HepG2 (cell line): ENCODE data around the gene COQ5. TPM values are rescaled to one million over a fixed set of nuclear protein-coding genes. Genes with fewer than 3 reads are reported as not detected.
"Not testable (repeated sequence)": the region's sequence is repeated elsewhere in the genome, so short reads cannot be mapped to it uniquely, and the experiment has no call there.

Experiments
- ATAC-seq: fragments of 200-7000 bp; cut with Tn5 transposase; 3 replicates; pipeline ENCODE4 v1.9.1; 2020; ENCODE audit warnings: mild to moderate bottlenecking, moderate library complexity
- BruUV-seq: library from RNA; stranded (reverse); fragments of 400-500 nt; replicated peaks from 2 replicates; lab custom pipeline; 2021; lab: Mats Ljungman, UMichigan
- CTCF ChIA-PET: fragments of 300-600 bp; formaldehyde crosslinking; extraction: SDS; loops from one replicate; lab custom pipeline; 2021; ENCODE audit warnings: low total read pairs, inconsistent platforms, low intra/inter-chr PET ratio; lab: Yijun Ruan, JAX
- POLR2A ChIA-PET: fragments of 350-600 bp; sonication (Branson Sonifier 250); formaldehyde crosslinking; loops from one replicate; lab custom pipeline; 2020; ENCODE audit warnings: antibody characterized with exemption, inconsistent platforms; lab: Yijun Ruan, JAX
- DNase-seq: peaks from one replicate; pipeline ENCODE4 v3.0.0-alpha.2; 2015; ENCODE audit warnings: low spot score
- FAIRE-seq: peaks from 3 replicates; lab custom pipeline; 2011; peaks lifted over from hg19 to GRCh38; lab: Jason Lieb, UNC
- H2AFZ ChIP-seq: one replicate; pipeline ENCODE4 v1.6.1; 2011; ENCODE audit warnings: low read length, inconsistent platforms
- H3K27ac ChIP-seq: fragments of 300-600 bp; 3 replicates; pipeline ENCODE4 v1.8.0; 2011; ENCODE audit warnings: mixed run types, mild to moderate bottlenecking, mixed read lengths, low read length, inconsistent platforms; ENCODE audit not compliant: insufficient read depth; ENCODE audit errors: extremely low read length
- H3K27me3 ChIP-seq, 2 experiments: fragments of 200-600 bp in 1 of 2; 2 replicates in 1 of 2; 3 replicates in 1 of 2; pipeline versions ENCODE4 v1.6.0 to v1.8.0; 2011; ENCODE audit warnings: low read length in 2 of 2, mild to moderate bottlenecking in 2 of 2, moderate library complexity in 2 of 2, inconsistent platforms in 1 of 2; ENCODE audit not compliant: insufficient read depth in 2 of 2, control insufficient read depth in 1 of 2
- H3K36me3 ChIP-seq, 2 experiments: fragments of 200-600 bp in 1 of 2; replicated peaks in 1 of 2; 2 replicates in 1 of 2; 3 replicates in 1 of 2; pipeline versions ENCODE4 v1.5.1 to v1.8.0; 2011; ENCODE audit warnings: low read length in 2 of 2, inconsistent platforms in 1 of 2; ENCODE audit not compliant: insufficient read depth in 2 of 2, control insufficient read depth in 1 of 2
- H3K4me1 ChIP-seq: 2 replicates; pipeline ENCODE4 v1.5.1; 2012; ENCODE audit warnings: low read length, inconsistent platforms; ENCODE audit not compliant: insufficient read depth
- H3K4me2 ChIP-seq: 2 replicates; pipeline ENCODE4 v1.6.0; 2011; ENCODE audit warnings: low read depth, low read length, inconsistent platforms
- H3K4me3 ChIP-seq, 3 experiments: fragments of 200-600 bp in 1 of 3; sonication (generic), shearing (Covaris generic) in 1 of 3; replicated peaks in 1 of 3; 2 replicates each; pipeline ENCODE4 v1.5.1; 2011 to 2016; ENCODE audit warnings: low read length in 3 of 3, inconsistent platforms in 2 of 3, low read depth in 2 of 3, mild to moderate bottlenecking in 2 of 3, control low read depth in 1 of 3, mixed read lengths in 1 of 3; ENCODE audit not compliant: insufficient read depth in 1 of 3
- H3K79me2 ChIP-seq: one replicate; pipeline ENCODE4 v1.6.1; 2011; ENCODE audit warnings: low read length, inconsistent platforms; ENCODE audit not compliant: insufficient read depth
- H3K9ac ChIP-seq: 2 replicates; pipeline ENCODE4 v1.6.0; 2011; ENCODE audit warnings: mild to moderate bottlenecking, low read depth, low read length, inconsistent platforms; ENCODE audit not compliant: insufficient read depth
- H3K9me3 ChIP-seq: 2 replicates; pipeline ENCODE4 v1.5.1; 2012; ENCODE audit warnings: mild to moderate bottlenecking, low read length
- H4K20me1 ChIP-seq: 2 replicates; pipeline ENCODE4 v1.6.0; 2011; ENCODE audit warnings: inconsistent platforms, mild to moderate bottlenecking, low read length, moderate library complexity; ENCODE audit not compliant: insufficient read depth
- HNRNPK ChIP-seq: fragments of 200-400 bp; formaldehyde crosslinking; IDR thresholded peaks from 2 replicates; pipeline ENCODE4 v1.6.1; 2018; ENCODE audit warnings: low read length, low read depth, moderate library complexity, mild to moderate bottlenecking; ENCODE audit not compliant: poor library complexity, severe bottlenecking
- IRF2 ChIP-seq: IDR thresholded peaks from 2 replicates; pipeline ENCODE4 v1.6.1; 2018; ENCODE audit warnings: missing genetic modification reagents, missing compliant biosample characterization
- TOE1 ChIP-seq: sonication (generic); formaldehyde crosslinking; IDR thresholded peaks from 2 replicates; pipeline ENCODE4 v1.4.0; 2020; ENCODE audit warnings: mild to moderate bottlenecking, missing genetic modification reagents
- ZNF121 ChIP-seq: sonication (generic); formaldehyde crosslinking; IDR thresholded peaks from 2 replicates; pipeline ENCODE4 v1.5.0; 2020; ENCODE audit warnings: mild to moderate bottlenecking, missing genetic modification reagents
- ZNF337 ChIP-seq: sonication (generic); formaldehyde crosslinking; IDR thresholded peaks from 2 replicates; pipeline ENCODE4 v1.5.1; 2020; ENCODE audit warnings: missing genetic modification reagents, low read depth, mild to moderate bottlenecking, borderline replicate concordance
- ZNF530 ChIP-seq: sonication (generic); formaldehyde crosslinking; IDR thresholded peaks from 2 replicates; pipeline ENCODE4 v1.5.0; 2020; ENCODE audit warnings: low read depth, mild to moderate bottlenecking, missing genetic modification reagents
- ZNF841 ChIP-seq: sonication (generic); formaldehyde crosslinking; IDR thresholded peaks from 2 replicates; pipeline ENCODE4 v1.8.1; 2023; ENCODE audit warnings: missing genetic modification reagents, borderline replicate concordance
- ZSCAN22 ChIP-seq: sonication (generic); formaldehyde crosslinking; IDR thresholded peaks from 2 replicates; pipeline ENCODE4 v1.4.0; 2020; ENCODE audit warnings: mild to moderate bottlenecking, missing genetic modification reagents
- WGBS: methylation state at CpG from one replicate; pipeline ENCODE4 v1.1.6; 2017; ENCODE audit warnings: low lambda C conversion rate; 5-methylcytosine and 5-hydroxymethylcytosine counted together
- in situ Hi-C: cut with HindIII; loops from 2 replicates; pipeline ENCODE4 v1.10.0; 2017; ENCODE audit warnings: low pct_unique_long_range_greater_than_20kb; ENCODE audit not compliant: extremely low pct_ligation_motif_present
- intact Hi-C: fragments of 100-400 bp; cut with micrococcal nuclease; formaldehyde crosslinking; loops from one replicate; pipeline ENCODE4 v1.10.0; 2022; ENCODE audit not compliant: unreplicated experiment
- polyA plus RNA-seq, 8 experiments: library from polyadenylated mRNA; depleted of rRNA in 3 of 8; stranded (reverse) in 7 of 8; unstranded in 1 of 8; fragments of >200 nt; fragmentation: Illumina TruSeq in 4 of 8; extraction: Trizol in 4 of 8; gene quantifications; 2 replicates each; pipeline versions ENCODE4 v1.2.1 to v1.2.3, GENCODE V29; 2011 to 2016; ENCODE audit warnings: low read depth in 4 of 8, missing spikeins in 1 of 8, mixed read lengths in 1 of 8; ENCODE audit not compliant: insufficient read depth in 1 of 8
- total RNA-seq, 5 experiments: library from RNA; depleted of rRNA; stranded (reverse); fragments of >200 nt; fragmentation: Illumina TruSeq; extraction: Trizol; gene quantifications; 2 replicates each; pipeline ENCODE4 v1.2.3, GENCODE V29; 2016; ENCODE audit warnings: low read depth in 1 of 5
- TF ChIP-seq, protein P1 (sequence below): IDR thresholded peaks from 2 replicates; pipeline ENCODE4 v1.6.1; 2018; ENCODE audit warnings: missing genetic modification reagents, mild to moderate bottlenecking, missing compliant biosample characterization
- TF ChIP-seq, protein P2 (sequence below): sonication (generic); formaldehyde crosslinking; IDR thresholded peaks from 2 replicates; pipeline ENCODE4 v1.8.0; 2022; ENCODE audit warnings: mild to moderate bottlenecking, missing genetic modification reagents, borderline replicate concordance
- TF ChIP-seq, protein P3 (sequence below): sonication (generic); formaldehyde crosslinking; IDR thresholded peaks from 2 replicates; pipeline ENCODE4 v1.8.1; 2023; ENCODE audit warnings: missing genetic modification reagents, mild to moderate bottlenecking, borderline replicate concordance
- TF ChIP-seq, protein P4 (sequence below): sonication (generic); formaldehyde crosslinking; IDR thresholded peaks from 2 replicates; pipeline ENCODE4 v1.5.1; 2020; ENCODE audit warnings: mild to moderate bottlenecking, missing genetic modification reagents, moderate library complexity

The COQ5 gene
- total and polyA plus RNA-seq, 2 of the 13 experiments (the other 11 are each of a cell fraction or from before 2014, with no cell fraction given) = 36.4 to 41.5 TPM

DNA sequence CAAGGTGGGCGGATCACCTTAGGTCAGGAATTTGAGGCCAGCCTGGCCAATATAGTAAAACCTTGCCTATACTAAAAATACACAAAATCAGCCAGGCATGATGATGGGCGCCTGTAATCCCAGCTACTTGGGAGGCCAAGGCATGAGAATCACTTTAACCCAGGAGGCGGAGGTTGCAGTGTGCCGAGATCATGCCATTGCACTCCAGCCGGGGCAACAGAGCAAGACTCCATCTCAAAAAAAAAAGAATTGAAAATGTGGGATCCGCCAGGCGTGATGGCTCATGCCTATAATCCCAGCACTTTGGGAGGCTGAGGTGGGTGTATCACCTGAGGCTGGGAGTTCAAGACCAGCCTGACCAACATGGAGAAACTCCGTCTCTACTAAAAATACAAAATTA is 9.6 kb downstream of the COQ5 start:
- in situ Hi-C loops, FAIRE-seq, DNase-seq, POLR2A ChIA-PET, H3K4me3 ChIP-seq, H2AFZ ChIP-seq, H3K4me2 ChIP-seq, BruUV-seq, intact Hi-C loops, H3K27me3 ChIP-seq, H3K9ac ChIP-seq, ATAC-seq, H4K20me1 ChIP-seq, H3K79me2 ChIP-seq, CTCF ChIA-PET, H3K27ac ChIP-seq, H3K9me3 ChIP-seq: not testable (repeated sequence)
- WGBS = 97% methylated on average over 8 of the region's 8 CpGs
- Histone ChIP-seq H3K36me3 (peaks cover 1 to 12% of the 10 kb centered on the region in 2 experiments; a peak in 3 of 5 replicates), H3K4me1 (peaks cover 11% of the 10 kb centered on the region)
- peak; percentile 40; the same call in 1 of the 2 replicates for TF ChIP-seq ZNF121 (CRISPR knock-in tag)

DNA sequence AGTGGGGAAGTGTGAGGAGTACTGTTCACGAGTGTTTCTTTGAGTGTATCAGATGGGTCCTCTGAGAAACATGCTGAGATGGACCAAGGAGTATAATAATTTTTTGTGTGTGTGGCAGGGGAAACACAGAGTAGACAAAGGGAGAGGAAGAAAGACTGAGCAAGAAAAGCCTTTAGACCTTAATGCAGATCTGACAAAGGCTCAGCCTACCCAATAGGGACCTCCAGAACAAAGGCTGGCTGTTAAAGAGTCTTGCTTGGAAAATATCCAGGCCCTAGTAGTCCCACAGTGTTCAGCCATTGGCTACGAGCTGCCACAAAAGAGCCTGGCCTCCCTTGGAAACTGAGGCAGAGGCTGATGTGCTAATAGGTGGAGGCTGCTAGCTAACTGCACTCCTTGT is 13.5 kb downstream of the COQ5 start:
- FAIRE-seq (no peak), ATAC-seq (no peak), DNase-seq (no peak)
- no peak overlapping the region for H3K27ac ChIP-seq
- WGBS = 100% methylated on average over 2 of the region's 2 CpGs
- peaks cover 1 to 16% of the 10 kb centered on the region in 2 experiments; a peak in 4 of 5 replicates for H3K36me3 ChIP-seq
- no peak overlapping the region for H3K4me3 ChIP-seq
- no peaks in the 10 kb centered on the region for H3K79me2 ChIP-seq
- no peaks in the 10 kb centered on the region for H3K9me3 ChIP-seq
- in situ Hi-C loops (no loop called here), intact Hi-C loops (no loop called here)
- H2AFZ ChIP-seq = no peak overlapping the region
- BruUV-seq = no TSS peak
- no peaks in the 10 kb centered on the region for H4K20me1 ChIP-seq
- no peak overlapping the region for H3K4me2 ChIP-seq
- no peaks in the 10 kb centered on the region for H3K4me1 ChIP-seq
- no peak overlapping the region for H3K9ac ChIP-seq
- ChIA-PET CTCF (no interaction called here), POLR2A (no interaction called here)
- no peaks in the 10 kb centered on the region for H3K27me3 ChIP-seq
- TF ChIP-seq, protein P1, sequence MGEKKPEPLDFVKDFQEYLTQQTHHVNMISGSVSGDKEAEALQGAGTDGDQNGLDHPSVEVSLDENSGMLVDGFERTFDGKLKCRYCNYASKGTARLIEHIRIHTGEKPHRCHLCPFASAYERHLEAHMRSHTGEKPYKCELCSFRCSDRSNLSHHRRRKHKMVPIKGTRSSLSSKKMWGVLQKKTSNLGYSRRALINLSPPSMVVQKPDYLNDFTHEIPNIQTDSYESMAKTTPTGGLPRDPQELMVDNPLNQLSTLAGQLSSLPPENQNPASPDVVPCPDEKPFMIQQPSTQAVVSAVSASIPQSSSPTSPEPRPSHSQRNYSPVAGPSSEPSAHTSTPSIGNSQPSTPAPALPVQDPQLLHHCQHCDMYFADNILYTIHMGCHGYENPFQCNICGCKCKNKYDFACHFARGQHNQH = no peak
- TF ChIP-seq ZNF841 (CRISPR knock-in tag) (no peak), IRF2 (no peak), ZSCAN22 (CRISPR knock-in tag) (no peak), HNRNPK (no peak), ZNF530 (no peak), ZNF337 (CRISPR knock-in tag) (no peak), TOE1 (CRISPR knock-in tag) (no peak)
- TF ChIP-seq, protein P2, sequence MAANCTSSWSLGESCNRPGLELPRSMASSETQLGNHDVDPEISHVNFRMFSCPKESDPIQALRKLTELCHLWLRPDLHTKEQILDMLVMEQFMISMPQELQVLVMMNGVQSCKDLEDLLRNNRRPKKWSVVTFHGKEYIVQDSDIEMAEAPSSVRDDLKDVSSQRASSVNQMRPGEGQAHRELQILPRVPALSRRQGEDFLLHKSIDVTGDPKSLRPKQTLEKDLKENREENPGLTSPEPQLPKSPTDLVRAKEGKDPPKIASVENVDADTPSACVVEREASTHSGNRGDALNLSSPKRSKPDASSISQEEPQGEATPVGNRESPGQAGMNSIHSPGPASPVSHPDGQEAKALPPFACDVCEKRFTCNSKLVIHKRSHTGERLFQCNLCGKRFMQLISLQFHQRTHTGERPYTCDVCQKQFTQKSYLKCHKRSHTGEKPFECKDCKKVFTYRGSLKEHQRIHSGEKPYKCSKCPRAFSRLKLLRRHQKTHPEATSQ (CRISPR knock-in tag) = no peak
- TF ChIP-seq, protein P3, sequence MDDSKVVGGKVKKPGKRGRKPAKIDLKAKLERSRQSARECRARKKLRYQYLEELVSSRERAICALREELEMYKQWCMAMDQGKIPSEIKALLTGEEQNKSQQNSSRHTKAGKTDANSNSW (CRISPR knock-in tag) = no peak
- TF ChIP-seq, protein P4, sequence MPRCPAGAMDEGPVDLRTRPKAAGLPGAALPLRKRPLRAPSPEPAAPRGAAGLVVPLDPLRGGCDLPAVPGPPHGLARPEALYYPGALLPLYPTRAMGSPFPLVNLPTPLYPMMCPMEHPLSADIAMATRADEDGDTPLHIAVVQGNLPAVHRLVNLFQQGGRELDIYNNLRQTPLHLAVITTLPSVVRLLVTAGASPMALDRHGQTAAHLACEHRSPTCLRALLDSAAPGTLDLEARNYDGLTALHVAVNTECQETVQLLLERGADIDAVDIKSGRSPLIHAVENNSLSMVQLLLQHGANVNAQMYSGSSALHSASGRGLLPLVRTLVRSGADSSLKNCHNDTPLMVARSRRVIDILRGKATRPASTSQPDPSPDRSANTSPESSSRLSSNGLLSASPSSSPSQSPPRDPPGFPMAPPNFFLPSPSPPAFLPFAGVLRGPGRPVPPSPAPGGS (CRISPR knock-in tag) = no peak
